HG02852 (cell line): ENCODE measurements around the gene CD40.
"Not testable (repeated sequence)": the region's sequence is repeated elsewhere in the genome, so short reads cannot be mapped to it uniquely, and the experiment has no call there.

Experiments
- ATAC-seq: cut with Tn5 transposase; IDR thresholded peaks from one replicate; pipeline ENCODE4 v1.9.1; 2021; ENCODE audit warnings: mild to moderate bottlenecking, moderate library complexity; ENCODE audit not compliant: unreplicated experiment

The CD40 gene

GRCh38 chr20:46091622-46092535 lies 26.2 kb upstream of the CD40 start:
- not testable (repeated sequence) for ATAC-seq

- ATAC-seq = no peak
These were observed 24.6 kb upstream of the CD40 start for GRCh38 chr20:46093531-46093930.

GRCh38 chr20:46099491-46100287 lies 18.4 kb upstream of the CD40 start:
- ATAC-seq = no peak

- not testable (repeated sequence) for ATAC-seq
These were observed 17.7 kb upstream of the CD40 start for GRCh38 chr20:46100444-46100843.

- no peak for ATAC-seq
These were observed 17.1 kb upstream of the CD40 start for GRCh38 chr20:46100988-46101387.

- no peak for ATAC-seq
These were observed 16.2 kb upstream of the CD40 start for GRCh38 chr20:46101957-46102356.

GRCh38 chr20:46102940-46103339 lies 15.2 kb upstream of the CD40 start:
- ATAC-seq = no peak

- ATAC-seq = no peak
These were observed 13.9 kb upstream of the CD40 start for GRCh38 chr20:46104262-46104661.

- no peak for ATAC-seq
These were observed 11.1 kb upstream of the CD40 start for GRCh38 chr20:46107061-46107460.

- ATAC-seq = peak; percentile 88
These were observed 9.7 kb upstream of the CD40 start for GRCh38 chr20:46108435-46108841.

GRCh38 chr20:46108976-46109375 lies 9.1 kb upstream of the CD40 start:
- no peak for ATAC-seq

- peak; percentile 49 for ATAC-seq
These were observed 6.9 kb upstream of the CD40 start for GRCh38 chr20:46111028-46111835.

- no peak for ATAC-seq
These were observed 6.3 kb upstream of the CD40 start for GRCh38 chr20:46111836-46112212.

GRCh38 chr20:46112430-46113112 lies 5.5 kb upstream of the CD40 start:
- no peak for ATAC-seq

GRCh38 chr20:46113113-46113470 lies 5.0 kb upstream of the CD40 start:
- ATAC-seq = no peak

GRCh38 chr20:46114449-46114848 lies 3.7 kb upstream of the CD40 start:
- ATAC-seq = no peak

GRCh38 chr20:46118481-46119020 lies 437 bp downstream of the CD40 start:
- ATAC-seq = peak; percentile 45

GRCh38 chr20:46119028-46119546 lies 973 bp downstream of the CD40 start:
- no peak for ATAC-seq

- no peak for ATAC-seq
These were observed 1.4 kb downstream of the CD40 start for GRCh38 chr20:46119547-46119946.

GRCh38 chr20:46120136-46120535 lies 2.0 kb downstream of the CD40 start:
- no peak for ATAC-seq
